ENCODE results near the gene FAM20C. TPM values are rescaled to one million over a fixed set of nuclear protein-coding genes. Genes with fewer than 3 reads are reported as not detected.
A peak's percentile ranks its signal among the peaks of the same experiment; 100 is the strongest.

FAM20C gene
- total RNA-seq, 3 donors from 2014 or later (not counting 1 experiment from before 2014, with no cell fraction given) = 1.2 to 8.6 (median 3.9) TPM

- no peaks in the 10 kb centered on the region for H3K36me3 Mint-ChIP-seq
- Histone ChIP-seq H3K36me3 (ENCODE audit: control insufficient read depth, insufficient read depth, low read length) (no peaks in the 10 kb centered on the region), H3K4me3 (ENCODE audit: low read length) (peak overlapping the region; percentile 60), H3K9me3 (ENCODE audit: control insufficient read depth, insufficient read depth, low read length) (no peaks in the 10 kb centered on the region), H3K27ac (ENCODE audit: low read length) (peak overlapping the region; percentile 96), H3K27me3 (ENCODE audit: control insufficient read depth, insufficient read depth, low read length) (no peaks in the 10 kb centered on the region), H3K4me1 (ENCODE audit: control insufficient read depth, insufficient read depth, low read length) (peaks cover 16% of the 10 kb centered on the region)
- intact Hi-C loops (cut with micrococcal nuclease) = no loop called here
- WGBS (ENCODE audit: insufficient coverage) = under 1% methylated on average over 74 of the region's 74 CpGs
- H3K9me3 Mint-ChIP-seq = no peaks in the 10 kb centered on the region
- peak overlapping the region; percentile 92 for H3K4me3 Mint-ChIP-seq
- no peaks in the 10 kb centered on the region for H3K27me3 Mint-ChIP-seq (ENCODE audit: low read depth in 2 of 2)
- peak overlapping the region; percentile 93 to 99 for H3K27ac Mint-ChIP-seq
- peak; percentile 94 to 98 (median 95) for ATAC-seq
- peak; percentile 98 to 100 for DNase-seq
- H3K4me1 Mint-ChIP-seq = peaks cover 20 to 21% of the 10 kb centered on the region in 2 donors
- TF ChIP-seq CTCF (IDR thresholded peaks at IDR 0.05) = no peak
These were observed 43.2 kb upstream of the FAM20C start for GRCh38 chr7:148932-149790.

- H3K4me1 ChIP-seq (ENCODE audit: control insufficient read depth, insufficient read depth, low read length) = peaks cover 11% of the 10 kb centered on the region
- Mint-ChIP-seq H3K27ac (peak overlapping the region; percentile 93 to 99), H3K27me3 (ENCODE audit: low read depth in 2 of 2) (no peaks in the 10 kb centered on the region), H3K4me3 (peak overlapping the region; percentile 92), H3K9me3 (no peaks in the 10 kb centered on the region), H3K4me1 (peaks cover 20 to 21% of the 10 kb centered on the region in 2 donors), H3K36me3 (no peaks in the 10 kb centered on the region)
- no peaks in the 10 kb centered on the region for H3K36me3 ChIP-seq (ENCODE audit: control insufficient read depth, insufficient read depth, low read length)
- DNase-seq (peak in 1 of 2 donors; percentile 49), ATAC-seq (peak; percentile 1 to 3 (median 2))
- no peaks in the 10 kb centered on the region for H3K27me3 ChIP-seq (ENCODE audit: control insufficient read depth, insufficient read depth, low read length)
- 27% methylated on average over 41 of the region's 41 CpGs for WGBS (ENCODE audit: insufficient coverage)
- TF ChIP-seq CTCF (IDR thresholded peaks at IDR 0.05) = no peak
- intact Hi-C loops (cut with micrococcal nuclease) = no loop called here
- peak overlapping the region; percentile 96 for H3K27ac ChIP-seq (ENCODE audit: low read length)
- no peaks in the 10 kb centered on the region for H3K9me3 ChIP-seq (ENCODE audit: control insufficient read depth, insufficient read depth, low read length)
- peak overlapping the region; percentile 60 for H3K4me3 ChIP-seq (ENCODE audit: low read length)
These were observed 42.4 kb upstream of the FAM20C start for GRCh38 chr7:149791-150636.

- intact Hi-C loops (cut with micrococcal nuclease) = no loop called here
- TF ChIP-seq CTCF (IDR thresholded peaks at IDR 0.05) = no peak
- Histone ChIP-seq H3K4me3 (ENCODE audit: low read length) (no peak overlapping the region), H3K4me1 (ENCODE audit: control insufficient read depth, insufficient read depth, low read length) (peaks cover 11% of the 10 kb centered on the region), H3K36me3 (ENCODE audit: control insufficient read depth, insufficient read depth, low read length) (no peaks in the 10 kb centered on the region), H3K27me3 (ENCODE audit: control insufficient read depth, insufficient read depth, low read length) (no peaks in the 10 kb centered on the region), H3K9me3 (ENCODE audit: control insufficient read depth, insufficient read depth, low read length) (no peaks in the 10 kb centered on the region), H3K27ac (ENCODE audit: low read length) (no peak overlapping the region)
- Mint-ChIP-seq H3K9me3 (no peaks in the 10 kb centered on the region), H3K27me3 (ENCODE audit: low read depth in 2 of 2) (no peaks in the 10 kb centered on the region), H3K4me3 (peak overlapping the region; percentile 92), H3K4me1 (peaks cover 20 to 21% of the 10 kb centered on the region in 2 donors), H3K36me3 (no peaks in the 10 kb centered on the region), H3K27ac (peak overlapping the region; percentile 93 to 99)
- DNase-seq (peak in 1 of 2 donors; percentile 11), ATAC-seq (no peak)
- WGBS (ENCODE audit: insufficient coverage) = 93% methylated on average over 13 of the region's 13 CpGs
These were observed 41.6 kb upstream of the FAM20C start for GRCh38 chr7:150811-151221.

All from natural killer cell (primary cell).